Measurements from ENCODE around the gene MAN1A1.
A peak's percentile ranks its signal among the peaks of the same experiment; 100 is the strongest.

Gene MAN1A1

GRCh38 chr6:119261944-119262284, 87.6 kb downstream of the MAN1A1 start:
- Histone ChIP-seq H3K4me2 (ENCODE audit: low read depth, low read length, poor library complexity, severe bottlenecking) (no peak overlapping the region), H3K9ac (ENCODE audit: low read depth, low read length, poor library complexity, severe bottlenecking) (no peak overlapping the region), H3F3A (ENCODE audit: low read depth) (peaks cover 11% of the 10 kb centered on the region), H4K20me1 (ENCODE audit: insufficient read depth, low read length, poor library complexity, severe bottlenecking) (no peaks in the 10 kb centered on the region), H3K79me2 (ENCODE audit: insufficient read depth, low read length) (no peaks in the 10 kb centered on the region), H3K9me2 (replicated peaks; ENCODE audit: low read depth, low read length) (no peaks in the 10 kb centered on the region), H3K27me3 (ENCODE audit: insufficient read depth, low read length, poor library complexity, severe bottlenecking) (no peaks in the 10 kb centered on the region), H3K4me3 (ENCODE audit: low read length, poor library complexity, severe bottlenecking) (no peak overlapping the region), H3K4me1 (ENCODE audit: insufficient read depth, low read length, poor library complexity, severe bottlenecking) (peaks cover 39% of the 10 kb centered on the region), H3K9me3 (ENCODE audit: insufficient read depth, low read depth, low read length) (no peaks in the 10 kb centered on the region), H2AFZ (ENCODE audit: low read length) (no peak overlapping the region), H3K36me3 (ENCODE audit: insufficient read depth, low read length) (no peaks in the 10 kb centered on the region)
- no peak for TF ChIP-seq EZH2phosphoT487 (IDR thresholded peaks at IDR 0.05; ENCODE audit: borderline replicate concordance)
- TF ChIP-seq CTCF (conservative IDR thresholded peaks at IDR 0.05; ENCODE audit: low read length): 0 out of 2 replicates have a peak, but pooled peaks have one; percentile 21

GRCh38 chr6:119259027-119259426, 90.5 kb downstream of the MAN1A1 start:
- H2AFZ ChIP-seq (ENCODE audit: low read length): no peak overlapping the region
- H3K79me2 ChIP-seq (ENCODE audit: insufficient read depth, low read length): no peaks in the 10 kb centered on the region
- H4K20me1 ChIP-seq (ENCODE audit: insufficient read depth, low read length, poor library complexity, severe bottlenecking): no peaks in the 10 kb centered on the region
- H3K27me3 ChIP-seq (ENCODE audit: insufficient read depth, low read length, poor library complexity, severe bottlenecking): no peaks in the 10 kb centered on the region
- no peak overlapping the region for H3K9ac ChIP-seq (ENCODE audit: low read depth, low read length, poor library complexity, severe bottlenecking)
- peaks cover 14% of the 10 kb centered on the region for H3F3A ChIP-seq (ENCODE audit: low read depth)
- no peaks in the 10 kb centered on the region for H3K9me3 ChIP-seq (ENCODE audit: insufficient read depth, low read depth, low read length)
- TF ChIP-seq EZH2phosphoT487 (IDR thresholded peaks at IDR 0.05; ENCODE audit: borderline replicate concordance): no peak
- no peak for TF ChIP-seq CTCF (conservative IDR thresholded peaks at IDR 0.05; ENCODE audit: low read length)
- no peak overlapping the region for H3K4me2 ChIP-seq (ENCODE audit: low read depth, low read length, poor library complexity, severe bottlenecking)
- H3K4me3 ChIP-seq (ENCODE audit: low read length, poor library complexity, severe bottlenecking): no peak overlapping the region
- H3K4me1 ChIP-seq (ENCODE audit: insufficient read depth, low read length, poor library complexity, severe bottlenecking): peaks cover 46% of the 10 kb centered on the region
- no peaks in the 10 kb centered on the region for H3K36me3 ChIP-seq (ENCODE audit: insufficient read depth, low read length)
- H3K9me2 ChIP-seq (replicated peaks; ENCODE audit: low read depth, low read length): no peaks in the 10 kb centered on the region

GRCh38 chr6:119257726-119258125, 91.8 kb downstream of the MAN1A1 start:
- peak overlapping the region; percentile 50 for H3K4me2 ChIP-seq (ENCODE audit: low read depth, low read length, poor library complexity, severe bottlenecking)
- H3K79me2 ChIP-seq (ENCODE audit: insufficient read depth, low read length): no peaks in the 10 kb centered on the region

More at GRCh38 chr6:119257726-119258125, 91.8 kb downstream of the MAN1A1 start:
- no peaks in the 10 kb centered on the region for H4K20me1 ChIP-seq (ENCODE audit: insufficient read depth, low read length, poor library complexity, severe bottlenecking)
- peaks cover 46% of the 10 kb centered on the region for H3K4me1 ChIP-seq (ENCODE audit: insufficient read depth, low read length, poor library complexity, severe bottlenecking)
- no peaks in the 10 kb centered on the region for H3K9me3 ChIP-seq (ENCODE audit: insufficient read depth, low read depth, low read length)
- no peaks in the 10 kb centered on the region for H3K9me2 ChIP-seq (replicated peaks; ENCODE audit: low read depth, low read length)
- no peak overlapping the region for H3K9ac ChIP-seq (ENCODE audit: low read depth, low read length, poor library complexity, severe bottlenecking)
- peak overlapping the region; percentile 29 for H3K4me3 ChIP-seq (ENCODE audit: low read length, poor library complexity, severe bottlenecking)
- no peak for TF ChIP-seq CTCF (conservative IDR thresholded peaks at IDR 0.05; ENCODE audit: low read length)
- no peaks in the 10 kb centered on the region for H3K27me3 ChIP-seq (ENCODE audit: insufficient read depth, low read length, poor library complexity, severe bottlenecking)
- no peak overlapping the region for H2AFZ ChIP-seq (ENCODE audit: low read length)
- H3F3A ChIP-seq (ENCODE audit: low read depth): peaks cover 14% of the 10 kb centered on the region
- no peaks in the 10 kb centered on the region for H3K36me3 ChIP-seq (ENCODE audit: insufficient read depth, low read length)

Measured in Loucy (cell line).